A549 (cell line): Measurements from ENCODE around the gene RGL4. TPM values are rescaled to one million over a fixed set of nuclear protein-coding genes. Genes with fewer than 3 reads are reported as not detected.

Source experiments
- ATAC-seq, 2 experiments: fragments of 200-7000 bp in 1 of 2; fragments of >200 bp in 1 of 2; cut with Nextera tagmentation in 1 of 2; cut with Tn5 transposase in 1 of 2; 3 replicates each; pipeline versions ENCODE4 v1.8.0 to v1.9.1; 2018 to 2020; ENCODE audit warnings: mild to moderate bottlenecking in 1 of 2, moderate library complexity in 1 of 2
- CTCF ChIA-PET: fragments of 300-600 bp; sonication (Branson Sonifier 250); formaldehyde crosslinking; extraction: SDS; loops from one replicate; lab custom pipeline; 2021; ENCODE audit warnings: antibody characterized with exemption, inconsistent platforms; lab: Yijun Ruan, JAX
- POLR2A ChIA-PET: fragments of 350-600 bp; formaldehyde crosslinking; extraction: SDS; loops from one replicate; lab custom pipeline; 2021; ENCODE audit warnings: antibody characterized with exemption, inconsistent platforms; lab: Yijun Ruan, JAX
- DNase-seq, 2 experiments: peaks; one replicate each; pipeline versions ENCODE4 v3.0.0 to v3.0.0-alpha.2; 2011 to 2016; ENCODE audit warnings: low read depth in 1 of 2, low spot score in 1 of 2
- FAIRE-seq: peaks from 2 replicates; lab custom pipeline; 2011; peaks lifted over from hg19 to GRCh38; lab: Jason Lieb, UNC
- H3K27ac ChIP-seq, 2 experiments: fragments of >200 bp; sonication (Bioruptor Twin); formaldehyde crosslinking; 3 replicates each; pipeline ENCODE4 v1.5.1; 2016 to 2017
- H3K4me1 ChIP-seq: fragments of >200 bp; sonication (Bioruptor Twin); formaldehyde crosslinking; 3 replicates; pipeline ENCODE4 v1.6.1; 2016
- H3K4me2 ChIP-seq: fragments of >200 bp; sonication (Bioruptor Twin); formaldehyde crosslinking; 3 replicates; pipeline ENCODE4 v1.6.1; 2016
- H3K4me3 ChIP-seq: fragments of >200 bp; sonication (Bioruptor Twin); formaldehyde crosslinking; 3 replicates; pipeline ENCODE4 v1.5.1; 2016
- H3K9me3 ChIP-seq: fragments of >200 bp; sonication (Bioruptor Twin); formaldehyde crosslinking; 3 replicates; pipeline ENCODE4 v1.6.1; 2016
- BCL3 ChIP-seq: fragments of >200 bp; sonication (Bioruptor Twin); formaldehyde crosslinking; IDR thresholded peaks from 3 replicates; pipeline ENCODE4 v1.6.1; 2016
- CEBPB ChIP-seq, 2 experiments: fragments of >200 bp in 1 of 2; sonication (Bioruptor Twin) in 1 of 2; formaldehyde crosslinking in 1 of 2; IDR thresholded peaks; 2 replicates each; pipeline ENCODE4 v1.6.1; 2012 to 2016
- CHD2 ChIP-seq: fragments of 150-350 bp; IDR thresholded peaks from 2 replicates; pipeline ENCODE4 v1.6.1; 2014; ENCODE audit warnings: low read length; ENCODE audit not compliant: partially characterized antibody
- EHMT2 ChIP-seq: fragments of 200-600 bp; sonication (generic); IDR thresholded peaks from 2 replicates; pipeline ENCODE4 v1.6.1; 2016; ENCODE audit warnings: antibody characterized with exemption, low read depth, mild to moderate bottlenecking, moderate library complexity
- FOSB ChIP-seq: fragments of 250-450 bp; sonication (Bioruptor Pico); IDR thresholded peaks from 2 replicates; pipeline ENCODE4 v1.5.0; 2020; ENCODE audit warnings: mild to moderate bottlenecking, moderate library complexity
- FOXS1 ChIP-seq: fragments of 250-450 bp; sonication (Bioruptor Pico); IDR thresholded peaks from 2 replicates; pipeline ENCODE4 v1.5.0; 2020; ENCODE audit warnings: mild to moderate bottlenecking, moderate library complexity
- HEYL ChIP-seq: fragments of 250-450 bp; sonication (Bioruptor Pico); IDR thresholded peaks from 2 replicates; pipeline ENCODE4 v1.8.0; 2021; ENCODE audit warnings: mild to moderate bottlenecking, moderate library complexity
- JUNB ChIP-seq: fragments of >200 bp; sonication (Bioruptor Twin); formaldehyde crosslinking; IDR thresholded peaks from 2 replicates; pipeline ENCODE4 v1.6.1; 2016
- KDM1A ChIP-seq: fragments of 200-600 bp; sonication (generic); IDR thresholded peaks from 2 replicates; pipeline ENCODE4 v1.6.1; 2016; ENCODE audit warnings: low read depth, mild to moderate bottlenecking
- KDM5A ChIP-seq: fragments of 200-600 bp; sonication (generic); IDR thresholded peaks from 2 replicates; pipeline ENCODE4 v1.6.1; 2016; ENCODE audit warnings: antibody characterized with exemption, mild to moderate bottlenecking
- MAFK ChIP-seq: fragments of 450-650 bp; IDR thresholded peaks from 2 replicates; pipeline ENCODE4 v1.6.1; 2014; ENCODE audit not compliant: partially characterized antibody
- NFE2L2 ChIP-seq: fragments of 150-350 bp; conservative IDR thresholded peaks from 2 replicates; pipeline ENCODE4 v1.6.1; 2014; ENCODE audit warnings: low read length
- PBX3 ChIP-seq: IDR thresholded peaks from 2 replicates; pipeline ENCODE4 v1.6.1; 2012
- PHF8 ChIP-seq: fragments of 200-600 bp; sonication (generic); IDR thresholded peaks from 2 replicates; pipeline ENCODE4 v1.6.1; 2016; ENCODE audit warnings: low read depth, mild to moderate bottlenecking, antibody characterized with exemption, moderate library complexity, borderline replicate concordance
- RAD21 ChIP-seq, 2 experiments: fragments of >200 bp in 1 of 2; sonication (Bioruptor Twin) in 1 of 2; formaldehyde crosslinking in 1 of 2; IDR thresholded peaks in 1 of 2; conservative IDR thresholded peaks in 1 of 2; 2 replicates in 1 of 2; 3 replicates in 1 of 2; pipeline ENCODE4 v1.6.1; 2012 to 2018; ENCODE audit warnings: inconsistent platforms in 1 of 2
- SMC3 ChIP-seq: fragments of >200 bp; sonication (Bioruptor Twin); formaldehyde crosslinking; IDR thresholded peaks from 3 replicates; pipeline ENCODE4 v1.6.1; 2018; ENCODE audit warnings: inconsistent platforms
- TP53 ChIP-seq: fragments of 250-450 bp; sonication (Bioruptor Pico); IDR thresholded peaks from 2 replicates; pipeline ENCODE4 v1.5.0; 2021; ENCODE audit warnings: mild to moderate bottlenecking, moderate library complexity
- ZNF302 ChIP-seq: fragments of 250-450 bp; sonication (Bioruptor Pico); IDR thresholded peaks from 2 replicates; pipeline ENCODE4 v1.9.0; 2021; ENCODE audit warnings: inconsistent platforms, mild to moderate bottlenecking, moderate library complexity
- WGBS: methylation state at CpG from one replicate; pipeline ENCODE4 v1.1.6; 2017; ENCODE audit errors: missing lambda C conversion rate; 5-methylcytosine and 5-hydroxymethylcytosine counted together
- polyA plus RNA-seq, 4 experiments: library from polyadenylated mRNA; depleted of rRNA in 3 of 4; stranded (reverse); fragments of >200 nt; fragmentation: RNase III in 1 of 4; extraction: RNeasy Plus Mini Kit Qiagen cat#74134 plus additional on column Dnase treatment in 1 of 4; gene quantifications; 2 replicates in 3 of 4; 3 replicates in 1 of 4; pipeline ENCODE4 v1.2.3, GENCODE V29; 2011 to 2017
- TF ChIP-seq, protein P1 (sequence below): fragments of 200-600 bp; sonication (generic); IDR thresholded peaks from 2 replicates; pipeline ENCODE4 v1.6.1; 2016; ENCODE audit warnings: antibody characterized with exemption, mild to moderate bottlenecking, moderate library complexity
- TF ChIP-seq, protein P2 (sequence below): fragments of 250-450 bp; sonication (Bioruptor Pico); IDR thresholded peaks from 2 replicates; pipeline ENCODE4 v1.5.0; 2020; ENCODE audit warnings: low read depth, mild to moderate bottlenecking, moderate library complexity

The RGL4 gene
- polyA plus RNA-seq, 2 of the 4 experiments (the other 2 are of a cell fraction): not detected

DNA sequence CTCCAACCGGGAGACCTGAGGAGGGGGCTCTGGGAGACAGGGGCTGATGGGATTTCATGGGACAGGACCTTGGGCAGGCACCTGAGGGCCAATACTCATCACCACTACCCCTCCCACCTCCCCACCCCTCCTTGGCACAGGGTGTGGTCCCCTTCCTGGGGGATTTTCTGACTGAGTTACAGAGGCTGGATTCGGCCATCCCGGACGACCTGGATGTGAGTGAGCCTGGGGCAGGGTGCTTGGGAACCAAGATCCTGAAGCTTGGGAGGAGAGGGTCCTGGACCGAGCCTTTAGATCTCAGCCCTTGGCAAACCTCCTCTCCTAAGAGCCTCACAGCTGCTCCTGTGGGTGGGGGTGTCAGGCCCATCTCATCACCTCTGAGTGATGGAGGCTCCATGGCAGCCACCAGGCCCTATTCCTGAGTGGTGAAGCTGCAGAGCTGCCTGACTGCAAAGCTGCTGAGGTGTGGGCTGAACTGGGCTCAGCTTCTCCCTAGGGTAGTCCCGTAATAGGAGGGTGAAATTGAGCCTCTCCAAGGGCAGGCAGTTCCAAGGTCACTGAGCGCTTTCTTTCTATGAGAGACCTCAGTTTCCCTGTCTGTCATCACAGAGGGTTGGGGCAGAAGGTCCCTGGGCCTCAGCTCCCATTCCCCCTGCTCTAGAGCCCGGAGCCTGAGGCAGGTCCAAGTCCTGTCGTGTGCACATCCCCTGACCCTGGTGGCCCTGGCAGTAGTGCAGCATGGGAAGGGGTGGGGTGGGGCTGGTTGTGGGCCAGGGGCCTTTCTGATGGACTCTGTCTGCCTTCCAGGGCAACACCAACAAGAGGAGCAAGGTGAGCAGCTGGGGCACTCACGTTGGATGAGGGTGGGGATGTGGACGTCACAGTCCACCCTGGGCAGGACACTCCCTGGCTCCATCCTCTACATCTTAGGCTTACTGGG is 6.5 kb downstream of the RGL4 start:
- WGBS: 87% methylated on average over 5 of the region's 11 CpGs
- H3K9me3 ChIP-seq: no peaks in the 10 kb centered on the region
- POLR2A ChIA-PET: interaction anchor here (0.7 kb wide), 1 partner anchor 114 kb away, joined by 3 read pairs; no protein-coding TSS in a partner anchor
- CTCF ChIA-PET: interaction anchor here (1.5 kb wide), 1 partner anchor 11 kb away, joined by 3 read pairs; no protein-coding TSS in a partner anchor
- H3K4me2 ChIP-seq: no peak overlapping the region
- ATAC-seq (no peak), DNase-seq (no peak), FAIRE-seq (no peak)
- TF ChIP-seq SMC3: no peak
- TF ChIP-seq KDM5A: no peak
- TF ChIP-seq BCL3: no peak
- TF ChIP-seq EHMT2: no peak
- no peak for TF ChIP-seq RAD21 (conservative IDR thresholded peaks at IDR 0.05 in 1 of 2, IDR thresholded peaks at IDR 0.05 in 1 of 2)
- no peak for TF ChIP-seq MAFK
- TF ChIP-seq FOSB (CRISPR knock-in tag): no peak
- no peak for TF ChIP-seq PHF8
- no peak for TF ChIP-seq JUNB
- no peak for TF ChIP-seq CHD2
- TF ChIP-seq CEBPB (IDR thresholded peaks at IDR 0.05): no peak
- TF ChIP-seq, protein P1, sequence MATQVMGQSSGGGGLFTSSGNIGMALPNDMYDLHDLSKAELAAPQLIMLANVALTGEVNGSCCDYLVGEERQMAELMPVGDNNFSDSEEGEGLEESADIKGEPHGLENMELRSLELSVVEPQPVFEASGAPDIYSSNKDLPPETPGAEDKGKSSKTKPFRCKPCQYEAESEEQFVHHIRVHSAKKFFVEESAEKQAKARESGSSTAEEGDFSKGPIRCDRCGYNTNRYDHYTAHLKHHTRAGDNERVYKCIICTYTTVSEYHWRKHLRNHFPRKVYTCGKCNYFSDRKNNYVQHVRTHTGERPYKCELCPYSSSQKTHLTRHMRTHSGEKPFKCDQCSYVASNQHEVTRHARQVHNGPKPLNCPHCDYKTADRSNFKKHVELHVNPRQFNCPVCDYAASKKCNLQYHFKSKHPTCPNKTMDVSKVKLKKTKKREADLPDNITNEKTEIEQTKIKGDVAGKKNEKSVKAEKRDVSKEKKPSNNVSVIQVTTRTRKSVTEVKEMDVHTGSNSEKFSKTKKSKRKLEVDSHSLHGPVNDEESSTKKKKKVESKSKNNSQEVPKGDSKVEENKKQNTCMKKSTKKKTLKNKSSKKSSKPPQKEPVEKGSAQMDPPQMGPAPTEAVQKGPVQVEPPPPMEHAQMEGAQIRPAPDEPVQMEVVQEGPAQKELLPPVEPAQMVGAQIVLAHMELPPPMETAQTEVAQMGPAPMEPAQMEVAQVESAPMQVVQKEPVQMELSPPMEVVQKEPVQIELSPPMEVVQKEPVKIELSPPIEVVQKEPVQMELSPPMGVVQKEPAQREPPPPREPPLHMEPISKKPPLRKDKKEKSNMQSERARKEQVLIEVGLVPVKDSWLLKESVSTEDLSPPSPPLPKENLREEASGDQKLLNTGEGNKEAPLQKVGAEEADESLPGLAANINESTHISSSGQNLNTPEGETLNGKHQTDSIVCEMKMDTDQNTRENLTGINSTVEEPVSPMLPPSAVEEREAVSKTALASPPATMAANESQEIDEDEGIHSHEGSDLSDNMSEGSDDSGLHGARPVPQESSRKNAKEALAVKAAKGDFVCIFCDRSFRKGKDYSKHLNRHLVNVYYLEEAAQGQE: no peak
- TF ChIP-seq, protein P2, sequence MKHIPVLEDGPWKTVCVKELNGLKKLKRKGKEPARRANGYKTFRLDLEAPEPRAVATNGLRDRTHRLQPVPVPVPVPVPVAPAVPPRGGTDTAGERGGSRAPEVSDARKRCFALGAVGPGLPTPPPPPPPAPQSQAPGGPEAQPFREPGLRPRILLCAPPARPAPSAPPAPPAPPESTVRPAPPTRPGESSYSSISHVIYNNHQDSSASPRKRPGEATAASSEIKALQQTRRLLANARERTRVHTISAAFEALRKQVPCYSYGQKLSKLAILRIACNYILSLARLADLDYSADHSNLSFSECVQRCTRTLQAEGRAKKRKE (CRISPR knock-in tag): no peak
- TF ChIP-seq PBX3: no peak
- no peak for TF ChIP-seq HEYL
- no peak for TF ChIP-seq KDM1A
- no peak for TF ChIP-seq NFE2L2
- TF ChIP-seq TP53: no peak
- TF ChIP-seq ZNF302 (CRISPR knock-in tag): no peak
- no peak for TF ChIP-seq FOXS1
- H3K4me1 ChIP-seq: peaks cover 5% of the 10 kb centered on the region; the same call in 1 of the 3 replicates
- no peak overlapping the region for H3K27ac ChIP-seq
- no peak overlapping the region for H3K4me3 ChIP-seq
